TTC549 (cell line): ENCODE results near the gene CHD9.
"Not testable (repeated sequence)": the region's sequence is repeated elsewhere in the genome, so short reads cannot be mapped to it uniquely, and the experiment has no call there.

Experiments used
- FAIRE-seq: peaks from 2 replicates; lab custom pipeline; 2012; peaks lifted over from hg19 to GRCh38; lab: Jason Lieb, UNC

CHD9 gene

GRCh38 chr16:53290520-53290919 lies 235.7 kb downstream of the CHD9 start:
- no peak for FAIRE-seq

DNA sequence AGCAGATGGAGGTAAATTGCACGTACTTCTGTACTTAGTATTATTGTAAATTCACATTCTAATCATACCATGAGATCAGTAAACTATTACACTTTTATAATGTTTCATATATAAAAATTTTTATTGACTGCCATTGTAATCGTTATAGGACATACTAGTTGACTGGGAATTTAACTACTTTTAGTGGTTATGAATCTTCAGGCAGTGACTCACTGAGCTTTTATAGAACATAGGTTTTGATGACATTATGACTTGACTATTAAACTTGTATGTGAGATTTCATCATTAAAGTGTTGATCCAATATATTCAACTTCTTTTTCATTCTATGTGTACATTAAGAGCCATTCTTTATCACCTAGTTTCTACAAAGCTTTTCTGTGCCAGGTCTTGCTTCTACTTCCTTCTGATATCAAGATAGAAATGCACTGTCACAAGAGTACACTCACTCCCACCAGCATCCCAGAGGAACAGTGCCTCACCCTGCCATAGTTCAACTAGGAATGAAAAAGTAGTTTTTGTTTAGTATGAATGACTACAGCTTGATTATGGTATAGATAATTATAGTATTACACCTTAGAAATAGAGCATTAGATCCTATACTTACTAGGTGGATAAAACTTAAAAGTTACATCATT lies 237.1 kb downstream of the CHD9 start:
- FAIRE-seq, result no peak

GRCh38 chr16:53297477-53297876 lies 242.7 kb downstream of the CHD9 start:
- no peak for FAIRE-seq

GRCh38 chr16:53304334-53304733 lies 249.5 kb downstream of the CHD9 start:
- no peak for FAIRE-seq

GRCh38 chr16:53305743-53306142 lies 251.0 kb downstream of the CHD9 start:
- FAIRE-seq, result no peak

GRCh38 chr16:53309457-53309856 lies 254.7 kb downstream of the CHD9 start:
- FAIRE-seq, result no peak

DNA sequence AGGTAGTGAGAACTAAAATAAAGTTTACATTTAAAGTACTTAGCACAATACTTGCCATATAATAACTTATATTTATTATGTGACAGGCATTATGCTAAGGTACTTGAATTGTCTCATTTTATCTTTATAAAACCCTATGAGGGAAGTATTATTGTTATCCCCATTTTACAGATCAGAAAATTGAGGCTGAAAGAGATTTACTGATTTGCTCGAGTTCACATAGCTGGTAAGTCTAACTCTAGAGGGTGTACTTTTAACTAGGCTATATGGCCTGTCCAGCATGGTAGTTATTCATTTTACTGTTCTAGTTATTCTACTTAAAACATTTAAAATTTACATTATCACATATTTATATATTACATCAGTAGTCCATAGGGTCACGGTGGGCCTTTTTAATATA lies 266.2 kb downstream of the CHD9 start:
- FAIRE-seq, result no peak

DNA sequence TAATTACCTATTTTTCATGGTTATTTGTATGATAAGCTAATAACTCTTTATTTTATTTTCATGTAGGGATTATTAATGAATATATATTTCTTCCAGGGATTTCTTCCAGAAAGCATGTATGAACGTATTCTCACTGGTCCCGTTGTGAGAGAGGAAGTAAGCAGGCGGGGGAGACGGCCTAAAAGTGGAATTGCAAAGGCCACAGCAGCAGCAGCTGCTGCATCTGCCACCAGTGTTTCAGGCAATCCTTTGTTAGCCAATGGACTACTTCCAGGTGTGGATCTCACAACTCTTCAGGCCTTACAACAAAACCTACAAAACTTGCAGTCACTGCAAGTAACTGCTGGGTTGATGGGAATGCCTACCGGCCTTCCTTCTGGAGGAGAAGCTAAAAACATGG lies 269.1 kb downstream of the CHD9 start:
- FAIRE-seq, result no peak

DNA sequence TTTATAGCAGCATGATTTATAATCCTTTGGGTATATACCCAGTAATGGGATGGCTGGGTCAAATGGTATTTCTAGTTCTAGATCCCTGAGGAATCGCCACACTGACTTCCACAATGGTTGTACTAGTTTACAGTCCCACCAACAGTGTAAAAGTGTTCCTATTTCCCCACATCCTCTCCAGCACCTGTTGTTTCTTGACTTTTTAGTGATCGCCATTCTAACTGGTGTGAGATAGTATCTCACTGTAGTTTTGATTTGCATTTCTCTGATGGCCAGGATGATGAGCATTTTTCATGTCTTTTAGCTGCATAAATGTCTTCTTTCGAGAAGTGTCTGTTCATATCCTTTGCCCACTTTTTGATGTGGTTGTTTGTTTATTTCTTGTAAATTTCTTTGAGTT lies 276.2 kb downstream of the CHD9 start:
- FAIRE-seq, result not testable (repeated sequence)

DNA sequence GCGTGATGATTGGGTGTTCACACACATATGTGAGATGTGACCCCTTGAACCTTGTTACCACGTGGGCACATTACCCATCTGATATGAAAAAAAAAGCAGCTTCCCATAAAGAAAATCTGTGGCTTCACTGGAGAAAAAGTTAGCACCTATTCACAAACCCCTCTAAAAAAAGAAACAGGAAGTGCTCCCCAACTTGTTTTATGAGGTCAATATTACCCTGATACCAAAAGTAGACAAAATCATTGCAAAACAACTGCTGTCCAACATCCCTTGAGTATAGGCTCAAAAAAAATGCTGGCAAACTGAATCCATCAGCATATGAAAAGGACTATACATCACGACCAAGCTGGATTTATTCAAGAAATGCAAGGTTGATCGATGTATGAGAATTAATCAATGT lies 279.8 kb downstream of the CHD9 start:
- FAIRE-seq, result no peak

DNA sequence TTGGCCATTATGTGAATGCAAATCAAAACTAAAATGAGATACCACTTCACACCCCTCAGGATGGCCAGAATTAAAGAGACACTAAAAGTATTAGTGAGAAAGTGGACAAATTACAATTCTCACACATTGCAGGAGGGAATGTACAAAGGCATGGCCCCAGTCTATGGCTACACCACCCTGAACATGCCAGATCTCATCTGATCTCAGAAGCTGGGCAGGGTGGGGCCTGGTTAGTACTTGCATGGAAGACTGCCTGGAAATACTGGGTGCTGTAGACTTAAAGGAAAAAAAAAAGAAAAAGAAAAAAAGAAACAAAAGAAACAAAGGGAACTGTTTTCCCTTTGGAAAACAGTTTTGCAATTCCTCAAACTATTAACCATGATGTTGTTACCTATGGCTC lies 282.5 kb downstream of the CHD9 start:
- FAIRE-seq, result no peak

GRCh38 chr16:53341792-53342191 lies 287.0 kb downstream of the CHD9 start:
- FAIRE-seq, result no peak

DNA sequence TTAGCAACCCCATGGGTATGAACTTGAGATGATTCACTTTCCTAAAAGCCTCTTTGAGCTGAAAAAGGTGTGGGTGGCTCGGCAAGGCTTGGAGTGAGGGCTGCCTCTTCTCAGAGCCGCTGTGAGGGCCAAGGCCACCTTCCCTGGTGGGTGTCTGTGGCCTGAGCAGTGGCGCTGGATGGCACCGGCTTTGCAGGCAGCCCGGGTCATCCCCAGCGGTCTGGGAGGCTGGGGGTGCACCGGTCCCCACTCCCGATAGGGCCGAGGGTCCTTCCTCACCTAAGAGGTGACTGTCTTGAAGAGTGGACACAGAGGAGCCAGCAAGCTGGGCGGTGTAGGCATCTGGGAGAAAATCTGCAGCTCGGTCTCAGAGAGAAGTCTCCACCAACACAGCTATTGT lies 300.3 kb downstream of the CHD9 start:
- FAIRE-seq, result no peak

- no peak for FAIRE-seq
Observed at GRCh38 chr16:53356478-53357207, 301.9 kb downstream of the CHD9 start.

GRCh38 chr16:53357208-53357586 lies 302.4 kb downstream of the CHD9 start:
- no peak for FAIRE-seq

- FAIRE-seq, result no peak
Observed at GRCh38 chr16:53357955-53358354, 303.2 kb downstream of the CHD9 start.

GRCh38 chr16:53358884-53359283 lies 304.1 kb downstream of the CHD9 start:
- FAIRE-seq, result no peak

DNA sequence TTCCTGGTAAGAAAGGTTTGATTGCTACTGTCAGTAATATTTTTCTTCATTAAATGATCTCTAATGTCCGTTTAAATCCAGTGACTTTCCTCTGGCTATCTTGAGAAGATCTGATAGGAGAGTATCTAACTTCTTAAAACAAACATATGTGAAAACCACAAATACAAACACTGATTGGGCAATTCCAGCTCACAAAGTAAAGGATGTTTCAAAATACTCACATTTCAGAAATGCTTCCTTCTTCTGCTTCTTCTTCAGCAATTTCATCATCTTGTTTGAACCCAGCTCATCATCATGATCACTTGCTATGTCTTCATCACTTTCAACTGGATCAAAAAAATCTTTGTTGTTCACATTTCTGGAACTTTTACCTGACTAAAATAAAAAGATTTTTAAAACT lies 315.1 kb downstream of the CHD9 start:
- no peak for FAIRE-seq

DNA sequence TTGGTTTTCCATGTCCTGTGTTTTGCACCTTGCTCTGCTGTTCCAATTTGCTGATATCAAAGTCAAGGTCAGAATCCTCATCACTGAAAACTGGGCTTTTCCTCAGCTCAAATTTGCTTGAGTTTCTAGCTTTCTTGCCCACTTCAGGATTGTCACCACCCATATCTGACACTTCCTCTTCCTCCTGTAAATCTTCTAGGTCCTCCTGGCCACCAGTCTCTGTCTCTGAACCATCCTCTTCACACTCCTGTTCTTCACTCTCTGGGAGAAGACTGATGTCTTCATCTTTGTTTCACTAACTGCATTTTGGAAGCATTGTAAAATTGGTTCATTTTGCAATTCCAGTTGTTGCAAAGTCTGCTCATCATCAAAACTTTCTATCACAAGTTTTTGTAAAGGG lies 316.0 kb downstream of the CHD9 start:
- FAIRE-seq, result no peak

DNA sequence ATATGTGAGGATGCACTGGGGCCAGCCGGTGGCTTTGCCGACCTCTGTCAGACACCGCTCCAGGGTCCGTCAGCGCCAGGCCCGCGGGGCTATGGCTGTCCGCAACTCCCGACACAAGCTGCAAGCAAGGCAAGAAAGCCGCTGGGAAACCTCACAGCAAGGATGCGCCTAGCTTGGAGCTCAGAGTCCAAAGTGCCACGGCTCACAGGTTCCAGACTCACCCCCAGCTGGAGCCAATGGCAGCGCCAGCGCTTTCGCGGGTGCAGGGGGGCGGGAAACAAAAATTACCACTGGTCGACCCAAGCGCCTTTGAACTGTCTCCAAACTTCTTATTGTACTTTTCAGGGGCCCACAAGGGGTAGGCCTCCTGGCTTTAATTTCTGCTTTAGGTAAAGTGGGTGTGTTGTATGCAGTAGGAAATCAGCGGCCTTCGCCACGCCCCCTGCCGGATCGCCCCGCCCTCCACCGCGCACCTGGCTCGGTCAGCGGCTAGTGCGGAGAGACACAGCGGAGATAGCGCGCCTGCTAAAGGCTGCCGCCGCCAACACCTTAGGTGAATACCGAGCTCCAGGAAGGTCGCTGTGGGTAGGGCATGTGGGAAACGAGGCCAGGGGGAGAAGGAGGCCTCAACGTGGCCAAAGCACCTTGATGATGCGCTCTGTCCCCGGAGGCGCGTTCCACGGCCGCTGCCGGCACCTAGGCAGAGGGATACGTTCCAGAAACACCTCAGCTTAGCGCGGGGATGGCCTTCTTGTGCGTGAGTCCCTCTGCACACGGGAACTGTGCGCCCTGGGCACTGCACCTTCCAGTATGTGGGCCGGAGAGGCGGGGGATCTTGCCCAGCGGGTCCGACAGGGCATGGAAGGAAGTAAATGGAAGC lies 318.4 kb downstream of the CHD9 start:
- no peak for FAIRE-seq

DNA sequence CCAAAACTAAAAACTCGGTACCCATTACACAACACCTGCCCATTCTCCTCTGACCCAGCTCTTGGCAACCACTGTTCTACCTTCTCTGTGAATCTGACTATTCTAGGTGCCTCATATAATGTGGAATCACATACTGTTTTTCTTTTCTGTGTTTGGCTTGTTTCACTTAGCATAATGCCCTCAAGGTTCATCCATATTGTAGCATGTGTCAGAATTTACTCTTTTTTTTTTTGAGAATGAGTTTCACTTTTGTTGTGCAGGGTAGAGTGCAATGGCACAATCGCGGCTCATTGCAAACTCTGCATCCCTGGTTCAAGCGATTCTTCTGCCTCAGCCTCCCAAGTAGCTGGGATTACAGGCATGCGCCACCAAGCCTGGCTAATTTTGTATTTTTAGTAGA lies 320.0 kb downstream of the CHD9 start:
- no peak for FAIRE-seq

DNA sequence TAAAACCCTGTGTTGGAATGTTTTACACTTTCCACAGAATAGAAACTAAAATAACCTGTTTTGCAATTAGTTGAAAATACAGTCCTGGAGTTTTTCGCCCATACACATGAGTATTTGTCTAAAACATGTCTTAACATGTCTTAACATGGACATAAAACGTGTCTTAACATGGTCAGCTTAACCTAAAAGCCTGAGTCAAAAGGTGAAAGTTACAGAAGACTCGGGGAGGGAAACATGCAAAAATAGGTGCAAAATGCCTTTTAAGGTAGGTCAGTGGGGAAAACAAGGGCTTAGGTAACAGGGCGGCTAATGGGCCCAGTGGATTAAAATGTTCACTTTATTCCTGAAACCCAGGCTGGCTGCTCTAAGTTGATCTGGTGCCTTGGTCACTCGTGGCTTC lies 323.3 kb downstream of the CHD9 start:
- no peak for FAIRE-seq
